Measurements from ENCODE around the gene IFI27L1.
A peak's percentile ranks its signal among the peaks of the same experiment; 100 is the strongest.

IFI27L1 gene

GRCh38 chr14:94050231-94050880 lies 30.8 kb upstream of the IFI27L1 start:
- H3K9me3 ChIP-seq (ENCODE audit: insufficient read depth, low read length), result no peaks in the 10 kb centered on the region
- H3K4me1 ChIP-seq (ENCODE audit: low read length), result no peaks in the 10 kb centered on the region
- no peak overlapping the region for H2AFZ ChIP-seq (ENCODE audit: low read depth, low read length)
- H3K27me3 ChIP-seq (ENCODE audit: low read depth, low read length), result no peaks in the 10 kb centered on the region
- no peaks in the 10 kb centered on the region for H3K79me2 ChIP-seq (ENCODE audit: low read length)
- H3K36me3 ChIP-seq (replicated peaks; ENCODE audit: low read depth, low read length), result peaks cover 85% of the 10 kb centered on the region
- no peak overlapping the region for H3K4me2 ChIP-seq (ENCODE audit: low read length)
- H4K20me1 ChIP-seq (ENCODE audit: insufficient read depth, low read length), result 0 out of 2 replicates have a peak, but pooled peaks cover 5% of the 10 kb centered on the region
- H3K27ac ChIP-seq (ENCODE audit: low read length), result no peak overlapping the region
- no peak overlapping the region for H3K4me3 ChIP-seq (ENCODE audit: low read length)
- TF ChIP-seq CTCF (IDR thresholded peaks at IDR 0.05; ENCODE audit: low read depth, low read length), result no peak
- no peak for TF ChIP-seq EZH2phosphoT487 (IDR thresholded peaks at IDR 0.05; ENCODE audit: low read depth)
- no peak overlapping the region for H3K9ac ChIP-seq (ENCODE audit: low read length)

DNA sequence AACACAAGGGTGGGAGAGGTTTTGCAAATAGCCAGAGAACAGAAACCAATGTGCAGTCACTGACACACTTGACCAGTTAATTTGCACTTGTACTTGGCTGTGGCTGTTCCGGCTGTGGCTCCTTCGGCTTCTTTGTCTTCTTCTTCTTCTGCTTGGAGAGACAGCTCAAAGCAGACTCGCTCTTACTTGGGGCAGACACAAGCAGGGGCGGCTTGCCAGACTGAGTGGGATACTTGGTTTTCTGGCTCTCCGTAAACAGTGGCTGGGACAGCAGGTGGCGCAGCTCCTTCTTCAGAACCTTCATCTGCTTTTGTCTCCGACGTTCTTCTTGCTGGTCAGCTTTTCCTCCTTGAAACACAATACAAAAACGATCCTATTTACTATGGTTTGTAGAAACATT lies 30.0 kb upstream of the IFI27L1 start:
- Histone ChIP-seq H2AFZ (ENCODE audit: low read depth, low read length) (no peak overlapping the region), H3K4me2 (ENCODE audit: low read length) (no peak overlapping the region), H3K27ac (ENCODE audit: low read length) (no peak overlapping the region), H3K9ac (ENCODE audit: low read length) (no peak overlapping the region), H3K4me3 (ENCODE audit: low read length) (no peak overlapping the region), H3K4me1 (ENCODE audit: low read length) (no peaks in the 10 kb centered on the region), H3K27me3 (ENCODE audit: low read depth, low read length) (no peaks in the 10 kb centered on the region), H3K79me2 (ENCODE audit: low read length) (no peaks in the 10 kb centered on the region), H3K36me3 (replicated peaks; ENCODE audit: low read depth, low read length) (peaks cover 86% of the 10 kb centered on the region), H4K20me1 (ENCODE audit: insufficient read depth, low read length) (0 out of 2 replicates have a peak, but pooled peaks cover 9% of the 10 kb centered on the region), H3K9me3 (ENCODE audit: insufficient read depth, low read length) (no peaks in the 10 kb centered on the region)
- TF ChIP-seq EZH2phosphoT487 (IDR thresholded peaks at IDR 0.05; ENCODE audit: low read depth), result no peak
- TF ChIP-seq CTCF (IDR thresholded peaks at IDR 0.05; ENCODE audit: low read depth, low read length), result peak; percentile 23; the same call in 1 of the 2 replicates

GRCh38 chr14:94051779-94052178 lies 29.3 kb upstream of the IFI27L1 start:
- H3K9ac ChIP-seq (ENCODE audit: low read length), result no peak overlapping the region
- no peaks in the 10 kb centered on the region for H3K79me2 ChIP-seq (ENCODE audit: low read length)
- H3K4me3 ChIP-seq (ENCODE audit: low read length), result no peak overlapping the region
- H3K27me3 ChIP-seq (ENCODE audit: low read depth, low read length), result no peaks in the 10 kb centered on the region
- no peak overlapping the region for H3K4me2 ChIP-seq (ENCODE audit: low read length)
- no peaks in the 10 kb centered on the region for H3K9me3 ChIP-seq (ENCODE audit: insufficient read depth, low read length)
- 0 out of 2 replicates have a peak, but pooled peaks cover 10% of the 10 kb centered on the region for H4K20me1 ChIP-seq (ENCODE audit: insufficient read depth, low read length)
- peaks cover 89% of the 10 kb centered on the region for H3K36me3 ChIP-seq (replicated peaks; ENCODE audit: low read depth, low read length)
- H2AFZ ChIP-seq (ENCODE audit: low read depth, low read length), result no peak overlapping the region
- TF ChIP-seq EZH2phosphoT487 (IDR thresholded peaks at IDR 0.05; ENCODE audit: low read depth) (no peak), CTCF (IDR thresholded peaks at IDR 0.05; ENCODE audit: low read depth, low read length) (no peak)
- no peaks in the 10 kb centered on the region for H3K4me1 ChIP-seq (ENCODE audit: low read length)
- no peak overlapping the region for H3K27ac ChIP-seq (ENCODE audit: low read length)

DNA sequence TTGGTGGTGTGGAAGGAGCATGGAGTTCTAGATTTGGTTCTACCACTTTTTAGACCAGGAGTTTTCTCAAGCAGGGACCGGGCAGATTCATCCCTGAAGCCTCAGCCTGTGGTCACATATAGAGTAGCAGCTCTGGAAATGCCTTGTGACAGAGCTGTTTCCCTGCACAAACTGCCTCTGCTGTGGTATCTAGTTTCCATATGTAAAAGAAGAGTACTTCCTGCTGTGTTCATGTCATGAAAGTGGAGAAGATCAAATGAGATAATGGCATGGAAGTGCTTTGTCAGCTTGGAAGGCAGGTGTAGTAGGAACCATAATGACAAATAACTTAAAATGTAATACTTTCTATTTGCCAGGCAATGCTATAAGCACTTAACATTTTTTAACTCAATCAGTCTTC lies 28.9 kb upstream of the IFI27L1 start:
- 0 out of 2 replicates have a peak, but pooled peaks cover 10% of the 10 kb centered on the region for H4K20me1 ChIP-seq (ENCODE audit: insufficient read depth, low read length)
- H3K4me3 ChIP-seq (ENCODE audit: low read length), result no peak overlapping the region
- H3K9ac ChIP-seq (ENCODE audit: low read length), result no peak overlapping the region
- no peaks in the 10 kb centered on the region for H3K9me3 ChIP-seq (ENCODE audit: insufficient read depth, low read length)
- no peak overlapping the region for H3K27ac ChIP-seq (ENCODE audit: low read length)
- H3K79me2 ChIP-seq (ENCODE audit: low read length), result no peaks in the 10 kb centered on the region
- H2AFZ ChIP-seq (ENCODE audit: low read depth, low read length), result no peak overlapping the region
- H3K4me2 ChIP-seq (ENCODE audit: low read length), result no peak overlapping the region
- peaks cover 85% of the 10 kb centered on the region for H3K36me3 ChIP-seq (replicated peaks; ENCODE audit: low read depth, low read length)
- TF ChIP-seq CTCF (IDR thresholded peaks at IDR 0.05; ENCODE audit: low read depth, low read length), result no peak
- TF ChIP-seq EZH2phosphoT487 (IDR thresholded peaks at IDR 0.05; ENCODE audit: low read depth), result no peak
- H3K27me3 ChIP-seq (ENCODE audit: low read depth, low read length), result no peaks in the 10 kb centered on the region
- H3K4me1 ChIP-seq (ENCODE audit: low read length), result no peaks in the 10 kb centered on the region
